LNCAP (cell line): ENCODE measurements around the gene CTNNBL1.

Experiments
- CTCF ChIP-seq: fragments of 450-650 bp; IDR thresholded peaks from 2 replicates; pipeline ENCODE4 v1.5.1; 2017; ENCODE audit warnings: mild to moderate bottlenecking

Gene CTNNBL1

GRCh38 chr20:37885593-37886503 is 192.0 kb downstream of the CTNNBL1 start:
- TF ChIP-seq CTCF, result no peak

- TF ChIP-seq CTCF, result no peak
These were observed 193.0 kb downstream of the CTNNBL1 start for GRCh38 chr20:37886851-37887297.

- TF ChIP-seq CTCF, result no peak
These were observed 194.8 kb downstream of the CTNNBL1 start for GRCh38 chr20:37888641-37889040.

GRCh38 chr20:37890108-37890507 is 196.3 kb downstream of the CTNNBL1 start:
- no peak for TF ChIP-seq CTCF

- TF ChIP-seq CTCF, result no peak
These were observed 196.8 kb downstream of the CTNNBL1 start for GRCh38 chr20:37890643-37891042.

GRCh38 chr20:37892001-37892400 is 198.2 kb downstream of the CTNNBL1 start:
- no peak for TF ChIP-seq CTCF

GRCh38 chr20:37893566-37894241 is 199.9 kb downstream of the CTNNBL1 start:
- no peak for TF ChIP-seq CTCF
